Cortex of kidney (tissue), 1 donor: Measurements from ENCODE around the gene COL9A3.

Experiments
- DNase-seq: peaks from one replicate; lab custom pipeline; 2025; lab: John Stamatoyannopoulos, UW

The COL9A3 gene

DNA sequence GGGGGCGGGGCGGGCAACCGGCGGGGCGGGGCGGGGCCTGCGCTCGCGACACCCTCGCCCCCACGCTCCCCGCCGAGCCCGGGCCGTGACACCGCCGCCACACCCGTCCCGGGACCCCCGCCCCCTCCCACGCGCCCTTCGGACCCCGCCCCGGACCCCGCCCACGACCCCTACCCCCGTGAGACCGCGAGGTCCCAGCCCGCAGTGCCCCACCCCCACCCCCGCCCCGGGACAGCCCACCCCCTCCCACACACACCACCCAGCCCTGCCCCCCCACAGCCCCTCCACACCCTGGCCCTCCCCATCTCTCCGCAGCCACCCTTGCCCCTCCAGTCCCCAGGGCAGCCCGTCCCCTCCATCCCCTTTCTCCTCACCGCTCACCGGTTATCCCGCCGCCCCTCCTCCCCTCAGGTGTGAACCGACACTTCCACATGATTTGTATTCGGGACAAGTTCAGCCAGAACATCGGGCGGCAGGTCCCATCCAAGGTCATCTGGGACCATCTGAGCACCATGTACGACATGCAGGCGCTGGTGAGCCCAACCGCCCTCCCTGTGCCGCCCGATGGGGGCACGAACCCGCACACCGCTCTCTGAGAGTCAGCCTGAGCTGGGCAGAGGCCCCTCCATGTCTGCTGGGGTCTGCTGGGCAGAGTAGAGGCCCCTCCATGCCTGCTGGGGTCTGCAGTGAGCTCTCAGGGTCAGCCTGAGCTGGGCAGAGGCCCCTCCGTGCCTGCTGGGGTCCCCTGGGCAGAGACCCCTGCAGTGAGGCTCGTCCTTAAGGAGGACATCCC, 20.0 kb upstream of the COL9A3 start:
- DNase-seq = no peak

DNA sequence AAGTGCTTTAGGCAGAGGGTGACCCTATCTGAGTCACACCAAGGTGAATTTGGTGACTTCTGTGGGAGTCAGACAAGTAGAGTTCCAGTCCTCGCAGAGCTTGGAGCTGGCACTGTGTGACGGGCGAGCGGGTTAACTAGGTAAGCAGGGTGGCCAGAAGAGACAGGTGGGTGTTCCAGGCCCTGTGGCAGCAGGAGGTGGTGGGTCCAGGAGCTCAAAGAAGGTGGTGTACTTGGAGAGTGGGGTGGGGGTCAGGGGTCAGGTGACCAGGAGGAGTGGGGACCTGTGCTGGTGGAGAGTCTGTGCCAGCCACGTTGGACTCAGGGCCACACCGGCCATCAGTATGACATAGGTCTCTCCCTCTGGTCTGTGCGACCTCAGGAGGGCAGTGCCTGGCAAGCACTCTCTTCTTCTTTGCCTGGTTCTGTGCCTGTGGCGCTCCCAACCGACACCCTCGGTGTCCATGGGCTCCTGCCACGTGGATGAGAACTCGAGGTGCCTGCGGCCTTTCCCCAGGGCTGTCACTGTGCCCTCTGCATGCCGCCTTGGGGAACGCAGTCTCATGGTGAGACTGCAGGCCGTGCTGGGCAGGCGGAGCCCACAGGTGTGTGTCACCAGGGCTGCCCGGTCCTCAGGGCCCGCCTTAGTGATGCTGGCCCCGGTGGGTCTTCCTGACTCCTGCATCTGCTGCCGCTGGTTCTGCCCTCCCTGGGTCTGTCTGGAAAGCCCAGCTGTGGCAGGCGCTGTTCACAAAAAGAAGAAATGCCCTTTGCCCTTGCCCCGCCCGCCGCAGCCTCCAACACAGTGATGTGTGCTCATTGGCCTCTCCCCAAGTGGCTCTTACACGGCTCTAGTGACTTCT, 18.9 kb upstream of the COL9A3 start:
- no peak for DNase-seq

GRCh38 chr20:62799036-62799435, 17.8 kb upstream of the COL9A3 start:
- DNase-seq = no peak

GRCh38 chr20:62799459-62799858, 17.4 kb upstream of the COL9A3 start:
- DNase-seq = no peak

- no peak for DNase-seq
Observed at GRCh38 chr20:62799873-62800272, 17.0 kb upstream of the COL9A3 start.

DNA sequence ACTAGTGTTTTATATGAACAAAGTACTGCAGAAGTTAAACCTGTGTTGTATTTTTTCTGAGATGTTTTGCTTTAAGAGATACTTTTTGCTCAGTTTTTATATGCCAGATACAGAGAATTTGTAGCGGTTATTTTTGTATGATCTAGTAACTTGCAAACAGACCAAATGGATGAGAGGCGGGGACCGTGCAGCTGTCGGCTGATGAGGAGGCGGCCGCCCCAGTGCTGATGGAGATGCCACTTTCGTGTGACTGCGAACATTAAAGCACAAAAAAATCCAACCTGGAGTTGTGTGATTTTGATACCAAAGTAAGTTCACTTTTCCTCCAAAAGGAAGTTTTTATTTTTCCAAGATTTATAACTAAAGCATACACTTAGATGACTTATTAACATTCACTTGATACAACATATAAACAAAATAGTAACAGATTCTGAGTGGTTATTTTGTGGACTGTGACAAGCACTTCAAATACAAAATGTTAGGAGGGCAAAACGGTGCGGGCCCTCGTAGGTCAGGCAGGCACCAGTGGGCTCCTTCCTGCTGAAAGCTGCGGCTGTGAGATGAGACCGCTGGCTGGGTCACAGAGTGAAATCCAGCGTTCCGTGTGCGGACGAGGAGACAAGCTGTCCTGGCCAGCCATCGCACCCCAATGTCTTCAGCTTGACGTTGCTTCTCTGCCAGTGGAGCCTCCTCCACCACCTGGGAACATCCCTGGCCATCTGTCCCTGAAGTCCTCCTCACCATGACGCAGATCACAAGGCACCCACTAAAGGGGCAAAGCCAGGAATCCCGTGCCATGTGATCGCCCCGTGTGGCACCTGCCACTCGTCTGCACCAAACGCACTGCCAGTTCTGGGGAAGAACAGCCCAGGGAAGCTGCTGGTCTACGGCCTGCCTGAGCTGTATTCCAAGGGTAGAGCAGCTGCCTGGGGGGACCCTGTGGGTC, 16.3 kb upstream of the COL9A3 start:
- DNase-seq = no peak

GRCh38 chr20:62801284-62802010, 15.4 kb upstream of the COL9A3 start:
- no peak for DNase-seq

DNA sequence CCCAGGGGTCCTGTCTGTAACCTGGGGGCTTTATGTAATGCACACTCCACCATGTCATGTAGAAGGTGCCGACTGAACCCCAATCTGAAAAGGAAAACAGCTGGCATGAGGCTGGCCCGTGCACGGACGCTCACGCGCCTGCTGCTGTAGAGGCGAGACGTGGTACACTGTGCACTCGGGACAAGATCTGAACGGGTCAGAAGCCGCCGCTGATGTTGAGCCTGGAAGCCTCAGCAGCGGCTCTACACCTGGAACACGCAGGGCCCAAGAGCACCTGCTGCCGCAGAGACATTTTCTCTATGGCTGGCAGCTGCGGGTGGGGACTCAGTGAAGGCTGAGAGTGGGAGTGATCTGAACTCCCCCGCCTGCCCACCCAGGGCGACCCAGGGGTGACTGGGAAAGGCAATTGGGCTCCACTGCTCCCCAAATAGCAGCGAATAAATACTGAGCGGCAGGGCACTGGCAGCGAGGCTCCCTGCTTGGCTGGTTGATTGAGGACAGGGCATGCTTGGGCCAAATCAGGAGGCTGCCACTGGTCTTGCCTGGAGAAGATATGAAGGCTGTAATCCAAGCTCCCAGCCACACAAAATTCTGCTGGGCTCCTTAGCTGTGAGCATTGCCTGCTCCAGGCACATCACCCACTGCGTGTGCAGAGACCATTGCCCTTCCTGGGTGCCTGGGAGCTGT, 14.7 kb upstream of the COL9A3 start:
- DNase-seq = no peak

DNA sequence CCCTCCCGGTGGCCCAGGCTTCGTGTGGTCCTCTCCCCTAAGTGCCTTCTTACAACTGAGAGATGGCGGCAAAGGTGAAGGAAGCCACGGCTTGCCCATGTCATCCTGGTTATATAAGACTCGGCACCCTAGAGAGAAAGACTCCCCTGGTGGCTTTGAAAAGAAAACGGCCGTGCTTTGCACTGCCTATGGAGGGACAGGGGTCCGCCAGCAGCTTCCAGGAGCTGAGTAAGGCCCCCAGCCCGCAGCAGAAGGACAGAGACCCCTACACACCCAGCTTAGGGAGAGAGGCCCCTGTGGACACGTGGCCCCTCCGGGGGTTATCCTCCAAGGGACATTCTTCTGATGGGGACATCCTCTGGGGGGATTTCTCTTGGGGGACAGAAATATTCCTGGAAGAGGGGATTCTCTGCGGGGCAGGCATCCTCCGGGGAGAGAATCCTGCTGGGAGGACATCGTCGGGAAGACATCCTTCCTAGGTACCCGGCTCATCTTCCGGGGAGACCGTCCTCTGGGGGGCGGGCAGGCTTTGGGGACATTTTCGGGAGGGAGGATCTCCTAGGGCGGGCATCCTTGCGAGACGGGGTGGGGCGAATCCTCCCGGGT, 12.7 kb upstream of the COL9A3 start:
- DNase-seq = no peak

- no peak for DNase-seq
Observed at GRCh38 chr20:62804627-62805154, 12.2 kb upstream of the COL9A3 start, which contains the start of gene OGFR. Gene OGFR, plus strand, starts transcription at chr20:62804835. Its CDS starts 25 bp downstream, at chr20:62804860.

GRCh38 chr20:62805155-62805710, 11.6 kb upstream of the COL9A3 start:
- no peak for DNase-seq

GRCh38 chr20:62805711-62806382, 11.0 kb upstream of the COL9A3 start:
- no peak for DNase-seq

DNA sequence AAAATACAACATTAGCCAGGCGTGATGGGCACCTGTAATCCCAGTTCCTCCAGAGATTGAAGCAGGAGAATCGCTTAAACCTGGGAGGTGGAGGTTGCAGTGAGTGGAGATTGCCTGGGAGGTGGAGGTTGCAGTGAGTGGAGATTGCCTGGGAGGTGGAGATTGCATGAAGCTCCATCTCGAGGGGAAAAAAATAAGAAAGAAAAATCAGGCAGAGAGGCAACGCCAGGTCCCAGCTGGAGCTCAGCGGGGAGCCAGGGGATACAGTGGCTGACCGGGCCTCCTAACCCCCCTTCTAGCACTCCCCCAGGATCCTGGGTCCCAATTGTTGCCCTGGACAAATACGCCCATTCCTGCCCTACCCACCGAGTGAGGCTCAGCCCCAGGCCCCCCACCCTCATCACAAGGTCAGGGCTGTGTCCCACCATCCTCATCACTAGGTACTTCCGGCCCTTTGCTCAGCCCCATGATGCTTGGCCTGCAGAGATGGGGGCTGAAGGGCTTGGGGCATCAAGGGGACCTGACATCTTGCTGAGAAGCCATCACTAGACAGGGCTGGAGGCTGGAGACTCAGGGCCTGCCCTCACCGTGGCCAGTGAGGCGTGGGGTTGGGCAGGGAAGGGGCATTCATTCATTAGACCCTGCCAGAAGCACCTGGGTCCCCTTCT, 10.3 kb upstream of the COL9A3 start:
- no peak for DNase-seq

- no peak for DNase-seq
Observed at GRCh38 chr20:62807444-62808210, 9.2 kb upstream of the COL9A3 start.

GRCh38 chr20:62808211-62808865, 8.5 kb upstream of the COL9A3 start:
- DNase-seq = no peak

GRCh38 chr20:62809530-62810428, 7.1 kb upstream of the COL9A3 start:
- no peak for DNase-seq
